Measurements from ENCODE around the gene TREML2. TPM values are rescaled to one million over a fixed set of nuclear protein-coding genes. Genes with fewer than 3 reads are reported as not detected.
A peak's percentile ranks its signal among the peaks of the same experiment; 100 is the strongest.
"Not testable (repeated sequence)": the region's sequence is repeated elsewhere in the genome, so short reads cannot be mapped to it uniquely, and the experiment has no call there.

Gene TREML2
- total RNA-seq, 2 donors from 2014 or later = 2.0 to 11.0 TPM

GRCh38 chr6:41189967-41190366 is 11.0 kb downstream of the TREML2 start:
- peaks cover 4 to 12% of the 10 kb centered on the region in 2 donors for H3K36me3 Mint-ChIP-seq
- H3K9me3 Mint-ChIP-seq = peaks cover 4 to 6% of the 10 kb centered on the region in 2 donors
- no peak for ATAC-seq
- peak overlapping the region in 1 of 2 donors; percentile 69 for H3K27ac Mint-ChIP-seq
- no peak for DNase-seq (ENCODE audit: low spot score in 2 of 2)

- peaks cover 4 to 12% of the 10 kb centered on the region in 2 donors for H3K36me3 Mint-ChIP-seq
- H3K9me3 Mint-ChIP-seq; DNase-seq (ENCODE audit: low spot score in 2 of 2); ATAC-seq: not testable (repeated sequence)
- peak overlapping the region in 1 of 2 donors; percentile 69 for H3K27ac Mint-ChIP-seq
Measured at GRCh38 chr6:41189046-41189445, 11.9 kb downstream of the TREML2 start.

GRCh38 chr6:41187924-41188886 is 12.7 kb downstream of the TREML2 start:
- peaks cover 4 to 6% of the 10 kb centered on the region in 2 donors for H3K9me3 Mint-ChIP-seq
- no peak for ATAC-seq

GRCh38 chr6:41186031-41186562 is 14.9 kb downstream of the TREML2 start:
- ATAC-seq (no peak), DNase-seq (ENCODE audit: low spot score in 2 of 2) (no peak)
- Mint-ChIP-seq H3K27ac (peak overlapping the region; percentile 17 to 33), H3K9me3 (peaks cover 4 to 6% of the 10 kb centered on the region in 2 donors), H3K36me3 (peaks cover 4 to 12% of the 10 kb centered on the region in 2 donors)

More at GRCh38 chr6:41187924-41188886, 12.7 kb downstream of the TREML2 start:
- Mint-ChIP-seq H3K27ac (no peak overlapping the region), H3K36me3 (peaks cover 4 to 12% of the 10 kb centered on the region in 2 donors)
- DNase-seq (ENCODE audit: low spot score in 2 of 2) = no peak

- H3K27ac Mint-ChIP-seq = no peak overlapping the region
- DNase-seq (ENCODE audit: low spot score in 2 of 2) = no peak
- ATAC-seq = no peak
Measured at GRCh38 chr6:41184761-41185160, 16.2 kb downstream of the TREML2 start.

GRCh38 chr6:41182069-41183034 is 18.6 kb downstream of the TREML2 start:
- ATAC-seq = peak; percentile 80 to 95
- H3K27ac Mint-ChIP-seq = peak overlapping the region; percentile 1 to 67
- no peaks in the 10 kb centered on the region for H3K36me3 Mint-ChIP-seq
- H3K9me3 Mint-ChIP-seq = no peaks in the 10 kb centered on the region
- peak in 1 of 2 donors; percentile 54 for DNase-seq (ENCODE audit: low spot score in 2 of 2)

More at GRCh38 chr6:41184761-41185160, 16.2 kb downstream of the TREML2 start:
- Mint-ChIP-seq H3K9me3 (peaks cover 4 to 6% of the 10 kb centered on the region in 2 donors), H3K36me3 (peaks cover 4 to 6% of the 10 kb centered on the region in 2 donors)

GRCh38 chr6:41181566-41181965 is 19.4 kb downstream of the TREML2 start:
- ATAC-seq (peak in 1 of 2 donors; percentile 10), DNase-seq (ENCODE audit: low spot score in 2 of 2) (no peak)
- no peaks in the 10 kb centered on the region for H3K36me3 Mint-ChIP-seq
- peak overlapping the region in 1 of 2 donors; percentile 67 for H3K27ac Mint-ChIP-seq
- H3K9me3 Mint-ChIP-seq = no peaks in the 10 kb centered on the region

- H3K36me3 Mint-ChIP-seq = no peaks in the 10 kb centered on the region
- H3K27ac Mint-ChIP-seq = no peak overlapping the region
- no peak for DNase-seq (ENCODE audit: low spot score in 2 of 2)
- H3K9me3 Mint-ChIP-seq = no peaks in the 10 kb centered on the region
- ATAC-seq = no peak
Measured at GRCh38 chr6:41179163-41179562, 21.8 kb downstream of the TREML2 start.

GRCh38 chr6:41177695-41178094 is 23.3 kb downstream of the TREML2 start:
- H3K9me3 Mint-ChIP-seq = no peaks in the 10 kb centered on the region

GRCh38 chr6:41177287-41177686 is 23.7 kb downstream of the TREML2 start:
- no peak for DNase-seq (ENCODE audit: low spot score in 2 of 2)
- ATAC-seq = no peak
- Mint-ChIP-seq H3K27ac (no peak overlapping the region), H3K9me3 (no peaks in the 10 kb centered on the region), H3K36me3 (no peaks in the 10 kb centered on the region)

More at GRCh38 chr6:41177695-41178094, 23.3 kb downstream of the TREML2 start:
- no peak for ATAC-seq
- Mint-ChIP-seq H3K27ac (no peak overlapping the region), H3K36me3 (no peaks in the 10 kb centered on the region)
- no peak for DNase-seq (ENCODE audit: low spot score in 2 of 2)

GRCh38 chr6:41176189-41176588 is 24.8 kb downstream of the TREML2 start:
- Mint-ChIP-seq H3K9me3 (no peaks in the 10 kb centered on the region), H3K36me3 (no peaks in the 10 kb centered on the region), H3K27ac (no peak overlapping the region)
- ATAC-seq (no peak), DNase-seq (ENCODE audit: low spot score in 2 of 2) (no peak)

- Mint-ChIP-seq H3K36me3 (no peaks in the 10 kb centered on the region), H3K9me3 (no peaks in the 10 kb centered on the region), H3K27ac (no peak overlapping the region)
- DNase-seq (ENCODE audit: low spot score in 2 of 2) = no peak
- ATAC-seq = no peak
Measured at GRCh38 chr6:41175084-41175483, 25.9 kb downstream of the TREML2 start.

- DNase-seq (ENCODE audit: low spot score in 2 of 2) (no peak), ATAC-seq (no peak)
- Mint-ChIP-seq H3K9me3 (no peaks in the 10 kb centered on the region), H3K27ac (no peak overlapping the region), H3K36me3 (no peaks in the 10 kb centered on the region)
Measured at GRCh38 chr6:41174610-41175009, 26.3 kb downstream of the TREML2 start.

- H3K36me3 Mint-ChIP-seq = no peaks in the 10 kb centered on the region
Measured at GRCh38 chr6:41171908-41172307, 29.0 kb downstream of the TREML2 start.

GRCh38 chr6:41170547-41171160 is 30.3 kb downstream of the TREML2 start:
- Mint-ChIP-seq H3K36me3 (no peaks in the 10 kb centered on the region), H3K27ac (no peak overlapping the region), H3K9me3 (no peaks in the 10 kb centered on the region)
- no peak for ATAC-seq
- no peak for DNase-seq (ENCODE audit: low spot score in 2 of 2)

More at GRCh38 chr6:41171908-41172307, 29.0 kb downstream of the TREML2 start:
- ATAC-seq (no peak), DNase-seq (ENCODE audit: low spot score in 2 of 2) (no peak)
- H3K27ac Mint-ChIP-seq = no peak overlapping the region
- no peaks in the 10 kb centered on the region for H3K9me3 Mint-ChIP-seq
